ENCODE results near the gene COX6A2. TPM values are rescaled to one million over a fixed set of nuclear protein-coding genes. Genes with fewer than 3 reads are reported as not detected.

COX6A2 gene
- total RNA-seq, 2 donors from 2014 or later, result not detected

DNA sequence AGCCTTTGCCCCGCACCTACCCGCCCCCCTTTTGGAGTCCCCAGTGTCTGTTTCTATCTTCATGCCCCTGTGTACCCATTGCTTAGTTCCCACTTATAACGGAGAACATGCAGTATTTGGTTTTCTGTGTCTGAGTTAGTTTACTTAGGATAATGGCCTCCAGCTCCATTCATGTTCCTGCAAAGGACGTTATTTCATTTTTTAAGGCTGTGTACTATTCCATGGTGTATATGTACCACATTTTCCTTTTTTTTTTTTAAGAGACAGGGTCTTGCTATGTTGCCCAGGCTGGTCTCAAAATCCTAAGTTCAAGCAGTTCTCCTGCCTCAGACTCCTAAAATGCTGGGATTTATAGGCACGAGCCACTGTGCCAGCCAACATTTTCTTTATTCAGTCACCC lies 39.7 kb upstream of the COX6A2 start:
- Mint-ChIP-seq H3K27me3 (peaks cover 0 to 5% of the 10 kb centered on the region in 2 donors), H3K27ac (no peak overlapping the region), H3K4me3 (no peak overlapping the region), H3K4me1 (ENCODE audit: low read depth in 2 of 2) (peaks cover 16 to 18% of the 10 kb centered on the region in 2 donors), H3K36me3 (no peaks in the 10 kb centered on the region), H3K9me3 (no peaks in the 10 kb centered on the region)
- DNase-seq (ENCODE audit: low spot score) (no peak), ATAC-seq (no peak)

DNA sequence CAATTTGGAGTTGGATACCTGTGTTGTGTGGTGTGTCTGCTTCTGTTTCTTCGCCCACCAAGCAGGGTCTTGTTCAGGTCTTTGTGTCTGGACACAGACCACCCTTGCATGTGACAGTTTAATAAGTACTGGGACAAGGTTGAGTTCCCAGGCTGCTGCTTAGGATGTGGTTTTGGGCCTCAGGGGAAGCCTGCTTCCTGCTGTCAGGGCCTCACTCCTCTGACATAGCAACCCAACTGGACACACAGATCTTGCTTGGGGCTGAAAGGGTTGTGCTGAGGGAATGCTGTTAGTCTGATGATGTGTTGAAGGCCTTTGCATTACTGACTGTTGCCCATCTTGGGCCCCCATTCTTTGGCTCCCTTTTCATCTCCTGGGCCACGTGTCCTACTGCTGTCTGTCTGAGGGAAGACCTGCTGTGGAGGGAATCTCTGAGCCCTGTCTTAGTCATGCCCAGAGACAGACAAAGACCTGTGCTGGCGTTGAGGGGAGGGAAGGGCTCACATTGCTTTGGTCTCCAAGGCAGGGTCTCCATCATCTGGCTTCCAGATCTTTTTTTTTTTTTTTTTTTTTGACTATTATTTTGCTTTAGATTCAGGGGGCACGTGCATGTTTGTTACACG lies 39.1 kb upstream of the COX6A2 start:
- Mint-ChIP-seq H3K36me3 (no peaks in the 10 kb centered on the region), H3K9me3 (no peaks in the 10 kb centered on the region), H3K4me3 (no peak overlapping the region), H3K27me3 (peaks cover 0 to under 1% of the 10 kb centered on the region in 2 donors), H3K4me1 (ENCODE audit: low read depth in 2 of 2) (peaks cover 10 to 13% of the 10 kb centered on the region in 2 donors), H3K27ac (no peak overlapping the region)
- peak; percentile 55 for DNase-seq (ENCODE audit: low spot score)
- peak in 1 of 2 donors; percentile 50 for ATAC-seq

DNA sequence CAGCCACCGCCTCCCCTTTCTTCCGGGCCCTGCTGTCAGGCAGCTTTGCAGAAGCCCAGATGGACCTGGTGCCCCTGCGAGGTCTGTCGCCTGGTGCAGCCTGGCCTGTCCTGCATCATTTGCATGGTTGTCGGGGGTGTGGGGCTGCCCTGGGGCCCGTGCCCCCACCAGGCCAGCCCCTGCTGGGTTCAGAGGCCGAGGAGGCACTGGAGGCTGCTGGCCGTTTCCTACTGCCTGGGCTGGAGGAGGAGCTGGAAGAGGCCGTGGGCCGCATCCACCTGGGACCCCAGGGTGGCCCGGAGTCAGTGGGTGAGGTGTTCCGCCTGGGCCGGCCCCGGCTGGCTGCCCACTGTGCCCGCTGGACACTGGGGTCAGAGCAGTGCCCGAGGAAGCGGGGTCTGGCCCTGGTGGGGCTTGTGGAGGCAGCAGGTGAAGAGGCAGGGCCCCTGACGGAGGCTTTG lies 38.3 kb upstream of the COX6A2 start:
- Mint-ChIP-seq H3K27ac (no peak overlapping the region), H3K36me3 (no peaks in the 10 kb centered on the region), H3K4me3 (no peak overlapping the region), H3K27me3 (no peaks in the 10 kb centered on the region), H3K9me3 (no peaks in the 10 kb centered on the region), H3K4me1 (ENCODE audit: low read depth in 2 of 2) (peaks cover 9 to 13% of the 10 kb centered on the region in 2 donors)
- peak; percentile 59 for DNase-seq (ENCODE audit: low spot score)
- ATAC-seq, result peak in 1 of 2 donors; percentile 8

DNA sequence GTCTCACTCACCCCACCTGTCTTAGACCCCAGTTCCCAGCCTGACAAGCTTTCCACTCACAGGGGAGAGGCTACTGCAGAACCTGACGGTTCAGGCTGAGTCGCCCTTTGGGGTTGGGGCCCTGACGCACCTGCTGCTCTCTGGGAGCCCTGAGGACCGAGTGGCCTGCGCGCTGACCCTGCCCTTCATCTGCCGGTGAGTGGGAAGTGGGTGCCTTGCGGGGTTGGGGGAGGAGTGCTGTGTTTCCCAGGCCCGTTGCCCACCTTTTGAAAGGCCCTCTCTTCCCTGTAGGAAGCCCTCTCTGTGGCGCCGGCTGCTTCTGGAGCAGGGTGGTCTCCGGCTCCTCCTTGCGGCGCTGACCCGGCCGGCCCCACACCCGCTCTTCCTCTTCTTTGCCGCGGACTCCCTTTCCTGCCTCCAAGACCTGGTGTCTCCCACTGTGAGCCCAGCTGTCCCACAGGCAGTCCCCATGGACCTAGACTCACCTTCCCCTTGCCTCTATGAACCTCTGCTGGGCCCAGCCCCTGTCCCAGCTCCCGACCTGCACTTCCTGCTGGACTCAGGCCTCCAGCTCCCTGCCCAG lies 37.7 kb upstream of the COX6A2 start:
- no peaks in the 10 kb centered on the region for H3K27me3 Mint-ChIP-seq
- no peaks in the 10 kb centered on the region for H3K36me3 Mint-ChIP-seq
- H3K4me1 Mint-ChIP-seq (ENCODE audit: low read depth in 2 of 2), result peaks cover 15% of the 10 kb centered on the region in 2 donors
- no peak overlapping the region for H3K4me3 Mint-ChIP-seq
- no peak overlapping the region for H3K27ac Mint-ChIP-seq
- ATAC-seq (no peak), DNase-seq (ENCODE audit: low spot score) (peak; percentile 49)
- H3K9me3 Mint-ChIP-seq, result no peaks in the 10 kb centered on the region

DNA sequence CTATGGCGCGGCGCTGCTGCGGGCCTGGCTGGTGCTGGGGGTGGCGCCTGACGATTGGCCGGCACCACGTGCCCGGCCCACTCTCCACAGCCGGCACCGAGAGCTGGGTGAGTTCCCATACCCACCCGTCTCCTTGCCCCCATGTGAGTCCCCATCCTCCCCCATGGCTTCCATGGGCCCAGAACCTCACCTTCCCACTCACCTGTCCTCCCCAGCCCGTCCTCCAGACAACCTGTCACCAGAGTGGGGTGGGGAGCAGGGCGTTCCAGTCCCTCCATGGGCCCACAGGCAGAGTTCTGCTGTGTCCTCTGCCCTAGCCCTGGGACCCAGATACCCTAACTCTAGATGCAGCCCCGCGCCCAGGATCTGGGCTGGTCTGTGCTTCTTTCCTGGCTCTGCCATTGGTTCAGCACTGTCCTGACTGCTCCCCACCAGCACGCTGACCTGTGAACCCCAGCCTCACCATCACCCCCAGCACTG lies 36.7 kb upstream of the COX6A2 start:
- Mint-ChIP-seq H3K4me3 (no peak overlapping the region), H3K4me1 (ENCODE audit: low read depth in 2 of 2) (peaks cover 22% of the 10 kb centered on the region in 2 donors), H3K9me3 (no peaks in the 10 kb centered on the region), H3K27ac (no peak overlapping the region), H3K36me3 (no peaks in the 10 kb centered on the region), H3K27me3 (no peaks in the 10 kb centered on the region)
- ATAC-seq, result no peak
- DNase-seq (ENCODE audit: low spot score), result peak; percentile 55

DNA sequence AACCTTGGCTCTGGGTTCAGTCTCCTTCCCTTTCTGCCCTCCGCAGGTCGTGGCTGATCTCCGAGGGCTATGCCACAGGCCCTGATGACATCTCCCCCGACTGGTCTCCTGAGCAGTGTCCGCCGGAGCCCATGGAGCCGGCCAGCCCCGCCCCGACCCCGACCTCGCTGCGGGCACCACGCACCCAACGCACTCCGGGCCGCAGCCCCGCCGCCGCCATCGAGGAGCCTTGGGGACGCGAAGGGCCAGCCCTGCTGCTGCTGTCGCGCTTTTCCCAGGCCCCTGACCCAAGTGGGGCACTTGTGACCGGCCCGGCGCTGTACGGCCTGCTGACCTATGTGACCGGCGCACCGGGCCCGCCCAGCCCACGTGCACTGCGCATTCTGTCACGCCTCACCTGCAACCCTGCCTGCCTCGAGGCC lies 36.2 kb upstream of the COX6A2 start:
- DNase-seq (ENCODE audit: low spot score), result peak; percentile 59
- no peaks in the 10 kb centered on the region for H3K27me3 Mint-ChIP-seq
- H3K4me1 Mint-ChIP-seq (ENCODE audit: low read depth in 2 of 2), result peaks cover 22% of the 10 kb centered on the region in 2 donors

GRCh38 chr16:31461921-31462804 lies 34.0 kb upstream of the COX6A2 start:
- DNase-seq (ENCODE audit: low spot score) (peak; percentile 53), ATAC-seq (no peak)
- no peak overlapping the region for H3K4me3 Mint-ChIP-seq
- no peak overlapping the region for H3K27ac Mint-ChIP-seq
- H3K9me3 Mint-ChIP-seq, result no peaks in the 10 kb centered on the region
- no peaks in the 10 kb centered on the region for H3K36me3 Mint-ChIP-seq
- H3K4me1 Mint-ChIP-seq (ENCODE audit: low read depth in 2 of 2), result peaks cover 24 to 25% of the 10 kb centered on the region in 2 donors
- H3K27me3 Mint-ChIP-seq, result no peaks in the 10 kb centered on the region

More for the DNA sequence above, 36.2 kb upstream of the COX6A2 start:
- H3K36me3 Mint-ChIP-seq, result no peaks in the 10 kb centered on the region
- no peak overlapping the region for H3K27ac Mint-ChIP-seq
- H3K4me3 Mint-ChIP-seq, result no peak overlapping the region
- ATAC-seq, result no peak
- H3K9me3 Mint-ChIP-seq, result no peaks in the 10 kb centered on the region

GRCh38 chr16:31461201-31461920 lies 33.2 kb upstream of the COX6A2 start:
- H3K27ac Mint-ChIP-seq, result peak overlapping the region in 1 of 2 donors; percentile 22
- peak; percentile 20 for DNase-seq (ENCODE audit: low spot score)
- peaks cover 20 to 25% of the 10 kb centered on the region in 2 donors for H3K4me1 Mint-ChIP-seq (ENCODE audit: low read depth in 2 of 2)
- ATAC-seq, result no peak
- H3K27me3 Mint-ChIP-seq, result no peaks in the 10 kb centered on the region
- peak overlapping the region; percentile 61 for H3K4me3 Mint-ChIP-seq
- no peaks in the 10 kb centered on the region for H3K36me3 Mint-ChIP-seq
- no peaks in the 10 kb centered on the region for H3K9me3 Mint-ChIP-seq

- Mint-ChIP-seq H3K4me3 (peak overlapping the region; percentile 86), H3K27me3 (no peaks in the 10 kb centered on the region), H3K4me1 (ENCODE audit: low read depth in 2 of 2) (peaks cover 25 to 30% of the 10 kb centered on the region in 2 donors), H3K9me3 (no peaks in the 10 kb centered on the region), H3K36me3 (no peaks in the 10 kb centered on the region), H3K27ac (peak overlapping the region; percentile 89 to 94)
- ATAC-seq (no peak), DNase-seq (ENCODE audit: low spot score) (peak; percentile 58)
Observed at GRCh38 chr16:31460582-31461002, 32.4 kb upstream of the COX6A2 start.

- H3K27ac Mint-ChIP-seq, result peak overlapping the region; percentile 89 to 94
- DNase-seq (ENCODE audit: low spot score), result peak; percentile 100
- no peaks in the 10 kb centered on the region for H3K9me3 Mint-ChIP-seq
- H3K27me3 Mint-ChIP-seq, result no peaks in the 10 kb centered on the region
- no peaks in the 10 kb centered on the region for H3K36me3 Mint-ChIP-seq
- peak overlapping the region; percentile 86 for H3K4me3 Mint-ChIP-seq
- peaks cover 31 to 37% of the 10 kb centered on the region in 2 donors for H3K4me1 Mint-ChIP-seq (ENCODE audit: low read depth in 2 of 2)
- ATAC-seq, result peak; percentile 90 to 92
Observed at GRCh38 chr16:31459687-31460581, 31.8 kb upstream of the COX6A2 start.

GRCh38 chr16:31458844-31459686 lies 30.9 kb upstream of the COX6A2 start, which contains the start of gene ARMC5:
TSS of gene ARMC5 (plus strand) at chr16:31459501. CDS start at chr16:31459525, 24 bp downstream.
- H3K4me3 Mint-ChIP-seq, result peak within 1 kb of the TSS; percentile 86
- H3K36me3 Mint-ChIP-seq, result no peaks in the 10 kb centered on the region
- H3K27ac Mint-ChIP-seq, result peak within 1 kb of the TSS; percentile 89 to 94
- DNase-seq (ENCODE audit: low spot score), result peak; percentile 98
- H3K27me3 Mint-ChIP-seq, result no peaks in the 10 kb centered on the region
- no peaks in the 10 kb centered on the region for H3K9me3 Mint-ChIP-seq
- peak; percentile 82 to 89 for ATAC-seq
- H3K4me1 Mint-ChIP-seq (ENCODE audit: low read depth in 2 of 2), result peaks cover 32 to 38% of the 10 kb centered on the region in 2 donors

Measured in natural killer cell treated with Interleukin-12 subunit alpha and Interleukin-12 subunit beta and Interleukin-15 and Interleukin-18, amount 100 ng/mL, for 72 hours (primary cell).